ENCODE measurements around the gene HOTAIR. TPM values are rescaled to one million over a fixed set of nuclear protein-coding genes. Genes with fewer than 3 reads are reported as not detected.

Gene HOTAIR
- polyA plus RNA-seq, 3 donors = not detected

GRCh38 chr12:53947743-53948142, 27.0 kb downstream of the HOTAIR start:
- Histone ChIP-seq H3K9me3 (replicated peaks in 1 of 2; ENCODE audit: control insufficient read depth in 1 of 2, insufficient read depth in 1 of 2, low read length in 2 of 2) (peaks cover 0 to 85% of the 10 kb centered on the region in 2 donors), H3K4me1 (ENCODE audit: control insufficient read depth in 1 of 2, insufficient read depth in 2 of 2, low read length in 2 of 2) (no peaks in the 10 kb centered on the region), H3K36me3 (replicated peaks in 1 of 2; ENCODE audit: control insufficient read depth in 1 of 2, insufficient read depth in 2 of 2, low read length in 2 of 2) (no peaks in the 10 kb centered on the region), H2AFZ (ENCODE audit: insufficient read depth, low read depth, low read length, poor library complexity, severe bottlenecking) (no peak overlapping the region), H3K27me3 (ENCODE audit: control insufficient read depth in 2 of 2, insufficient read depth in 2 of 2, low read length in 2 of 2) (peaks cover 91 to 100% of the 10 kb centered on the region in 2 donors), H3K4me2 (replicated peaks; ENCODE audit: extremely low read depth, low read length, poor library complexity, severe bottlenecking) (no peak overlapping the region), H3K9ac (ENCODE audit: insufficient read depth, low read length, poor library complexity, severe bottlenecking) (no peak overlapping the region), H4K20me1 (ENCODE audit: insufficient read depth, low read length) (no peaks in the 10 kb centered on the region), H3K4me3 (replicated peaks in 1 of 3; ENCODE audit: low read depth in 2 of 3, low read length in 3 of 3) (no peak overlapping the region), H3K27ac (ENCODE audit: low read depth in 1 of 2, low read length in 2 of 2) (no peak overlapping the region), H3K79me2 (ENCODE audit: insufficient read depth, low read length) (no peaks in the 10 kb centered on the region)
- H3K4me1 Mint-ChIP-seq = peaks cover 3% of the 10 kb centered on the region
- DNase-seq = no peak
- peaks cover 0 to 29% (median 15%) of the 10 kb centered on the region in 7 donors for H3K9me3 Mint-ChIP-seq
- intact Hi-C loops (cut with micrococcal nuclease) = no loop called here
- no peak for TF ChIP-seq CTCF (IDR thresholded peaks at IDR 0.05)
- peaks cover 4 to 5% of the 10 kb centered on the region in 2 donors for H3K36me3 Mint-ChIP-seq
- peaks cover 97 to 99% (median 98%) of the 10 kb centered on the region in 3 donors for H3K27me3 Mint-ChIP-seq (ENCODE audit: low read depth in 3 of 3)
- peak overlapping the region in 1 of 2 donors; percentile 75 for H3K4me3 Mint-ChIP-seq
- no peak overlapping the region for H3K27ac Mint-ChIP-seq

GRCh38 chr12:53944907-53945847, 29.6 kb downstream of the HOTAIR start:
- Mint-ChIP-seq H3K4me3 (peak overlapping the region in 1 of 2 donors; percentile 82), H3K9me3 (peaks cover 0 to 29% (median 14%) of the 10 kb centered on the region in 7 donors), H3K4me1 (peaks cover 1% of the 10 kb centered on the region), H3K27ac (no peak overlapping the region), H3K36me3 (peaks cover 2 to 4% of the 10 kb centered on the region in 2 donors), H3K27me3 (ENCODE audit: low read depth in 3 of 3) (peaks cover 96 to 97% (median 96%) of the 10 kb centered on the region in 3 donors)
- Histone ChIP-seq H3K4me1 (ENCODE audit: control insufficient read depth in 1 of 2, insufficient read depth in 2 of 2, low read length in 2 of 2) (no peaks in the 10 kb centered on the region), H3K79me2 (ENCODE audit: insufficient read depth, low read length) (no peaks in the 10 kb centered on the region), H4K20me1 (ENCODE audit: insufficient read depth, low read length) (no peaks in the 10 kb centered on the region), H3K4me3 (replicated peaks in 1 of 3; ENCODE audit: low read depth in 2 of 3, low read length in 3 of 3) (no peak overlapping the region), H2AFZ (ENCODE audit: insufficient read depth, low read depth, low read length, poor library complexity, severe bottlenecking) (no peak overlapping the region), H3K27me3 (ENCODE audit: control insufficient read depth in 2 of 2, insufficient read depth in 2 of 2, low read length in 2 of 2) (peaks cover 91 to 99% of the 10 kb centered on the region in 2 donors), H3K36me3 (replicated peaks in 1 of 2; ENCODE audit: control insufficient read depth in 1 of 2, insufficient read depth in 2 of 2, low read length in 2 of 2) (no peaks in the 10 kb centered on the region), H3K27ac (ENCODE audit: low read depth in 1 of 2, low read length in 2 of 2) (no peak overlapping the region), H3K4me2 (replicated peaks; ENCODE audit: extremely low read depth, low read length, poor library complexity, severe bottlenecking) (no peak overlapping the region), H3K9ac (ENCODE audit: insufficient read depth, low read length, poor library complexity, severe bottlenecking) (no peak overlapping the region), H3K9me3 (replicated peaks in 1 of 2; ENCODE audit: control insufficient read depth in 1 of 2, insufficient read depth in 1 of 2, low read length in 2 of 2) (peaks cover 0 to 77% of the 10 kb centered on the region in 2 donors)
- DNase-seq = no peak
- WGBS (ENCODE audit: insufficient coverage) = 5% methylated on average over 28 of the region's 51 CpGs
- TF ChIP-seq CTCF (IDR thresholded peaks at IDR 0.05) = no peak
- intact Hi-C loops (cut with micrococcal nuclease) = no loop called here
